ENCODE data around the gene RXRA. TPM values are rescaled to one million over a fixed set of nuclear protein-coding genes. Genes with fewer than 3 reads are reported as not detected.

Gene RXRA
- total and polyA plus RNA-seq, 2 of the 4 experiments (the other 2 are of a cell fraction): 7.5 to 17.9 TPM

DNA sequence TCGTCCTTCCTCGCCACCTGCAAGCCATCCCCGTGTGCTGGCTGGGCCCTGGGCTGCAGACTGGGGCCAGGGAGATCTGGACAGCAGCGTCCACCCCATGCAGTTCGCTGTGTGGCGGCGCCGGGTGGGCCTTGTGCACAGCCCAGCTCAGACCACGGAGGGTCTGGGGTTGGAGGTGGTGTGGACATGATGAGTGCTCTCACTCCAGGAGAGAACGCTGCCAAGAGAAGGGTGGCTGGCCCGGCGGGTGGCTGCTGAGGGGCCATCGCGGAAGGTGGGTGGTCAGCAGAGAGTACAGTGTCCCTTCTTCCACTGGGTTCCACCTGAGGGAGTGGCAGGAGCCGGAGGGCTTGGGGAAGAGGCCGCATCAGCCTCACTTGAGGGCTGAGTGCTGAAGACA lies 44.4 kb downstream of the RXRA start:
- H2AK9ac ChIP-seq (replicated peaks; ENCODE audit: low read depth, low read length, poor library complexity): no peak overlapping the region
- H3K36me3 ChIP-seq (ENCODE audit: control insufficient read depth, insufficient read depth, low read length): no peaks in the 10 kb centered on the region
- H3K4me1 ChIP-seq (ENCODE audit: control insufficient read depth, insufficient read depth, low read length): peaks cover 28% of the 10 kb centered on the region
- POLR2A ChIA-PET (ENCODE audit: unreplicated experiment): no interaction called here
- no peak overlapping the region for H3K27ac ChIP-seq (ENCODE audit: insufficient read depth, low read length)
- H3K23ac ChIP-seq (ENCODE audit: low read depth, low read length): no peak overlapping the region
- H4K20me1 ChIP-seq (ENCODE audit: insufficient read depth, low read length): peaks cover 100% of the 10 kb centered on the region
- no peak overlapping the region for H2AFZ ChIP-seq (replicated peaks; ENCODE audit: low read length, poor library complexity)
- no peak overlapping the region for H3K4me3 ChIP-seq (ENCODE audit: insufficient read depth, low read depth, low read length)
- DNase-seq: no peak
- intact Hi-C loops (cut with micrococcal nuclease) (no loop called here), in situ Hi-C loops (cut with MboI; ENCODE audit: low sequenced_read_pairs) (no loop called here), dilution Hi-C loops (cut with HindIII; ENCODE audit: low sequenced_read_pairs, unreplicated experiment) (no loop called here)
- no peak overlapping the region for H2AK5ac ChIP-seq (ENCODE audit: low read depth, low read length)
- H3K79me1 ChIP-seq (ENCODE audit: low read depth in 1 of 2, low read length in 2 of 2): peaks cover 18 to 96% of the 10 kb centered on the region in 2 experiments
- no peak overlapping the region for H3K4me2 ChIP-seq (ENCODE audit: low read depth, low read length)
- CTCF ChIA-PET: no interaction called here
- no peak overlapping the region for H3K9ac ChIP-seq (ENCODE audit: low read depth, low read length)
- peaks cover 20% of the 10 kb centered on the region for H3K9me1 ChIP-seq (ENCODE audit: insufficient read depth, low read length)
- no peak overlapping the region for H3K56ac ChIP-seq (ENCODE audit: extremely low read depth, insufficient read depth, low read length)
- H2BK120ac ChIP-seq (ENCODE audit: low read depth, low read length): no peak overlapping the region
- no peak overlapping the region for H3K14ac ChIP-seq (replicated peaks; ENCODE audit: low read depth, low read length)
- H2BK5ac ChIP-seq (ENCODE audit: low read depth, low read length, poor library complexity, severe bottlenecking): no peak overlapping the region
- WGBS, 2 experiments (ENCODE audit: extremely low coverage in 2 of 2, insufficient read length in 1 of 2): 100% methylated on average over 8 of the region's 16 CpGs; no CpG with 5 or more reads in 1 of the 2 experiments
- H4K91ac ChIP-seq (ENCODE audit: insufficient read depth, low read depth, low read length): no peak overlapping the region
- H2BK20ac ChIP-seq (ENCODE audit: low read depth, low read length): no peak overlapping the region
- H4K5ac ChIP-seq (ENCODE audit: low read depth, low read length): no peak overlapping the region
- no TSS peak for BruUV-seq (replicated peaks)
- no peaks in the 10 kb centered on the region for H3K9me3 ChIP-seq (ENCODE audit: control insufficient read depth, insufficient read depth, low read length)
- H3K18ac ChIP-seq (ENCODE audit: low read depth, low read length): no peak overlapping the region
- no peak overlapping the region for H3K4ac ChIP-seq (ENCODE audit: low read depth, low read length)
- TF ChIP-seq MAFK (IDR thresholded peaks at IDR 0.05; ENCODE audit: low read depth, low read length) (no peak), POLR2A (IDR thresholded peaks at IDR 0.05; ENCODE audit: low read depth, low read length) (no peak), SMC3 (IDR thresholded peaks at IDR 0.05; ENCODE audit: low read depth, low read length) (no peak)
- TF ChIP-seq, protein P1, sequence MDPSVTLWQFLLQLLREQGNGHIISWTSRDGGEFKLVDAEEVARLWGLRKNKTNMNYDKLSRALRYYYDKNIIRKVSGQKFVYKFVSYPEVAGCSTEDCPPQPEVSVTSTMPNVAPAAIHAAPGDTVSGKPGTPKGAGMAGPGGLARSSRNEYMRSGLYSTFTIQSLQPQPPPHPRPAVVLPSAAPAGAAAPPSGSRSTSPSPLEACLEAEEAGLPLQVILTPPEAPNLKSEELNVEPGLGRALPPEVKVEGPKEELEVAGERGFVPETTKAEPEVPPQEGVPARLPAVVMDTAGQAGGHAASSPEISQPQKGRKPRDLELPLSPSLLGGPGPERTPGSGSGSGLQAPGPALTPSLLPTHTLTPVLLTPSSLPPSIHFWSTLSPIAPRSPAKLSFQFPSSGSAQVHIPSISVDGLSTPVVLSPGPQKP (IDR thresholded peaks at IDR 0.05; ENCODE audit: borderline replicate concordance, low read depth, low read length): no peak
- no peak overlapping the region for H4K8ac ChIP-seq (ENCODE audit: low read depth in 2 of 2, low read length in 2 of 2)
- H2BK15ac ChIP-seq (ENCODE audit: low read depth, low read length): no peak overlapping the region
- no peaks in the 10 kb centered on the region for H3K27me3 ChIP-seq (ENCODE audit: control insufficient read depth, insufficient read depth, low read length)
- no peak for ATAC-seq (ENCODE audit: low read depth)
